ENCODE measurements around the gene FEM1A. TPM values are rescaled to one million over a fixed set of nuclear protein-coding genes. Genes with fewer than 3 reads are reported as not detected.

The FEM1A gene
- total and polyA plus RNA-seq, 2 of the 8 experiments (the other 6 are each of a cell fraction or from before 2014, with no cell fraction given): 6.7 to 16.1 TPM

DNA sequence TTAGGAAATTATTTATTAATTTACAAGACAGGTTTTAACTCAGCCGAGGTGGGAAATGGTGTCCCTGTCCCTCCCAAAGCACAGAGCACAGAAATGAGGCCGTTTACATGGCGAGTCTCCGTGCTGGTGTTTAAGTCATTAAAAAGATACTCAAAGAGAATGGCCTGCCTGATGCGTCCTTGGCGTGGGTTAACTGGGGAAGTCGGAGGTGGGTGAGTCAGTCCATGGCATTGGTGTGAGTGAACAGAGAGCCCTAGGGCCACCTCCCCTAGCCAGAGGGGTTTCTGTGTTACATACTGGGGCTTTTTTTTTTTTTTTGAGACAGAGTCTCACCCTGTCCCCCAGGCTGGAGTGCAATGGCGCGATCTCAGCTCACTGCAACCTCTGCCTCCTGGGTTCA lies 3.9 kb downstream of the FEM1A start:
- Histone ChIP-seq H2AK5ac (ENCODE audit: low read depth, low read length) (no peak overlapping the region), H2BK120ac (replicated peaks; ENCODE audit: low read depth, low read length) (no peak overlapping the region), H4K91ac (replicated peaks; ENCODE audit: insufficient read length, low read length) (no peak overlapping the region), H3K4me1 (replicated peaks in 1 of 4; ENCODE audit: control insufficient read depth in 3 of 4, insufficient read depth in 4 of 4, low read length in 3 of 4) (peaks cover 0 to 8% (median 1%) of the 10 kb centered on the region in 4 experiments; a peak in 4 of 7 replicates), H4K20me1 (replicated peaks in 1 of 2; ENCODE audit: control insufficient read depth in 1 of 2, insufficient read depth in 2 of 2, low read length in 2 of 2) (peaks cover 2 to 4% of the 10 kb centered on the region in 2 experiments), H3K36me3 (ENCODE audit: control insufficient read depth in 2 of 4, insufficient read depth in 4 of 4, low read length in 3 of 4) (peaks cover 5 to 28% (median 10%) of the 10 kb centered on the region in 4 experiments; a peak in 7 of 8 replicates), H3K4me3 (ENCODE audit: extremely low read depth in 1 of 4, insufficient read depth in 2 of 4, low read depth in 3 of 4, low read length in 4 of 4) (no peak overlapping the region), H2AFZ (ENCODE audit: low read length) (no peak overlapping the region), H3K79me2 (ENCODE audit: control insufficient read depth in 1 of 2, insufficient read depth in 2 of 2, low read length in 2 of 2) (peaks cover 3 to 35% of the 10 kb centered on the region in 2 experiments; a peak in 3 of 4 replicates), H4K5ac (ENCODE audit: insufficient read length, low read depth, low read length) (no peak overlapping the region), H3K4ac (replicated peaks; ENCODE audit: insufficient read length, low read depth, low read length) (no peak overlapping the region), H3K4me2 (ENCODE audit: insufficient read depth in 1 of 2, low read depth in 2 of 2, low read length in 2 of 2) (no peak overlapping the region), H2BK20ac (ENCODE audit: low read length) (no peak overlapping the region), H4K8ac (ENCODE audit: extremely low read depth, insufficient read depth, low read length) (no peak overlapping the region), H2BK15ac (ENCODE audit: low read length) (no peak overlapping the region), H3K79me1 (ENCODE audit: low read depth, low read length) (peaks cover 9% of the 10 kb centered on the region), H3K56ac (replicated peaks; ENCODE audit: insufficient read length, low read depth, low read length) (no peak overlapping the region), H3K14ac (ENCODE audit: insufficient read length) (no peak overlapping the region), H3K23me2 (ENCODE audit: low read depth, low read length) (peaks cover 4% of the 10 kb centered on the region; the same call in 1 of the 2 replicates), H2BK5ac (ENCODE audit: low read depth, low read length) (no peak overlapping the region), H3K23ac (ENCODE audit: insufficient read length) (no peak overlapping the region), H3K27me3 (replicated peaks in 1 of 4; ENCODE audit: control insufficient read depth in 3 of 4, extremely low read depth in 1 of 4, insufficient read depth in 3 of 4, low read length in 3 of 4) (no peaks in the 10 kb centered on the region), H2BK12ac (ENCODE audit: low read depth, low read length) (no peak overlapping the region), H3K27ac (ENCODE audit: low read depth, low read length) (no peak overlapping the region), H3K18ac (ENCODE audit: extremely low read depth, low read length) (no peak overlapping the region), H3K9ac (replicated peaks in 1 of 4; ENCODE audit: extremely low read depth in 1 of 4, low read depth in 3 of 4, low read length in 3 of 4) (no peak overlapping the region), H3K9me3 (ENCODE audit: insufficient read depth in 2 of 2, low read depth in 1 of 2, low read length in 1 of 2) (no peaks in the 10 kb centered on the region)
- WGBS, 2 experiments (ENCODE audit: extremely low coverage in 1 of 2, insufficient coverage in 1 of 2, insufficient read length in 1 of 2, insufficient replicate concordance in 2 of 2, low coverage in 1 of 2, low lambda C conversion rate in 2 of 2, missing lambda C conversion rate in 1 of 2): 96% methylated on average over 9 of the region's 9 CpGs; no CpG with 5 or more reads in 1 of the 2 experiments
- DNase-seq (ENCODE audit: low read depth in 1 of 2, low spot score in 2 of 2): no peak
- POLR2A ChIA-PET (ENCODE audit: partially characterized antibody): interaction anchor here (1.1 kb wide), 1 partner anchor 63 kb away, joined by 3 read pairs; no protein-coding TSS in a partner anchor
- no peak for TF ChIP-seq GTF2F1 (IDR thresholded peaks at IDR 0.05; ENCODE audit: borderline replicate concordance, low read depth, low read length)
- TF ChIP-seq MAFK (IDR thresholded peaks at IDR 0.05; ENCODE audit: low read depth, low read length): no peak
- no peak for TF ChIP-seq ASH2L (IDR thresholded peaks at IDR 0.05; ENCODE audit: low read length)
- no peak for FAIRE-seq
- CTCF ChIA-PET (ENCODE audit: partially characterized antibody): interaction anchor here (0.6 to 1.4 kb wide), 2 partner anchors 10 to 63 kb away, joined by 3 to 8 read pairs; no protein-coding TSS in a partner anchor

All from H1 (cell line).